HepG2 (cell line): ENCODE measurements around the gene HSD17B11. TPM values are rescaled to one million over a fixed set of nuclear protein-coding genes. Genes with fewer than 3 reads are reported as not detected.

Experiments used
- AKAP8 ChIP-seq: sonication (generic); formaldehyde crosslinking; IDR thresholded peaks from 2 replicates; pipeline ENCODE4 v1.5.1; 2020; ENCODE audit warnings: mild to moderate bottlenecking, missing genetic modification reagents
- HNRNPL ChIP-seq: fragments of 200-400 bp; formaldehyde crosslinking; IDR thresholded peaks from 2 replicates; pipeline ENCODE4 v1.6.1; 2017; ENCODE audit warnings: mild to moderate bottlenecking, low read depth, low read length
- MAF1 ChIP-seq: sonication (generic); formaldehyde crosslinking; IDR thresholded peaks from 2 replicates; pipeline ENCODE4 v1.5.0; 2020; ENCODE audit warnings: missing genetic modification reagents, borderline replicate concordance
- MBD4 ChIP-seq: IDR thresholded peaks from 2 replicates; pipeline ENCODE4 v1.6.1; 2012; ENCODE audit warnings: low read length, inconsistent platforms, borderline replicate concordance
- MED13 ChIP-seq: sonication (generic); formaldehyde crosslinking; IDR thresholded peaks from 2 replicates; pipeline ENCODE4 v1.5.0; 2020; ENCODE audit warnings: missing genetic modification reagents
- MIER2 ChIP-seq: IDR thresholded peaks from 2 replicates; pipeline ENCODE4 v1.6.1; 2016; ENCODE audit warnings: missing biosample characterization, missing genetic modification reagents
- NCOR1 ChIP-seq: fragments of 200-600 bp; sonication (generic); IDR thresholded peaks from 2 replicates; pipeline ENCODE4 v1.7.0; 2017; ENCODE audit warnings: antibody characterized with exemption, low read length, borderline replicate concordance
- NFYC ChIP-seq: IDR thresholded peaks from 2 replicates; pipeline ENCODE4 v1.6.1; 2016; ENCODE audit warnings: missing genetic modification reagents, missing compliant biosample characterization
- NR2F6 ChIP-seq, 2 experiments: IDR thresholded peaks; 2 replicates each; pipeline ENCODE4 v1.6.1; 2016; ENCODE audit warnings: antibody characterized with exemption in 1 of 2, mild to moderate bottlenecking in 1 of 2
- RBFOX2 ChIP-seq: fragments of 200-400 bp; formaldehyde crosslinking; IDR thresholded peaks from 2 replicates; pipeline ENCODE4 v1.6.1; 2017; ENCODE audit warnings: low read depth, mild to moderate bottlenecking, low read length
- SMARCC2 ChIP-seq: fragments of 450-650 bp; IDR thresholded peaks from 2 replicates; pipeline ENCODE4 v1.6.1; 2017; ENCODE audit warnings: antibody characterized with exemption, mild to moderate bottlenecking
- XRCC5 ChIP-seq: fragments of 200-400 bp; formaldehyde crosslinking; optimal IDR thresholded peaks from 2 replicates; pipeline ENCODE3; 2017; ENCODE audit warnings: mild to moderate bottlenecking, low read length
- ZBTB1 ChIP-seq: sonication (generic); formaldehyde crosslinking; IDR thresholded peaks from 2 replicates; pipeline ENCODE4 v1.4.0; 2020; ENCODE audit warnings: missing genetic modification reagents, borderline replicate concordance
- ZFP36L2 ChIP-seq: sonication (generic); formaldehyde crosslinking; IDR thresholded peaks from 2 replicates; pipeline ENCODE4 v1.4.0; 2020; ENCODE audit warnings: missing genetic modification reagents
- ZNF17 ChIP-seq: sonication (generic); formaldehyde crosslinking; IDR thresholded peaks from 2 replicates; pipeline ENCODE4 v1.5.0; 2020; ENCODE audit warnings: mild to moderate bottlenecking, missing genetic modification reagents
- ZNF256 ChIP-seq: sonication (generic); formaldehyde crosslinking; conservative IDR thresholded peaks from 2 replicates; pipeline ENCODE4 v1.4.0; 2020; ENCODE audit warnings: missing genetic modification reagents
- ZNF33B ChIP-seq: sonication (generic); formaldehyde crosslinking; IDR thresholded peaks from 2 replicates; pipeline ENCODE4 v1.5.1; 2020; ENCODE audit warnings: mild to moderate bottlenecking, missing genetic modification reagents
- polyA plus RNA-seq, 8 experiments: library from polyadenylated mRNA; depleted of rRNA in 3 of 8; stranded (reverse) in 7 of 8; unstranded in 1 of 8; fragments of >200 nt; fragmentation: Illumina TruSeq in 4 of 8; extraction: Trizol in 4 of 8; gene quantifications; 2 replicates each; pipeline versions ENCODE4 v1.2.1 to v1.2.3, GENCODE V29; 2011 to 2016; ENCODE audit warnings: low read depth in 4 of 8, missing spikeins in 1 of 8, mixed read lengths in 1 of 8; ENCODE audit not compliant: insufficient read depth in 1 of 8
- total RNA-seq, 5 experiments: library from RNA; depleted of rRNA; stranded (reverse); fragments of >200 nt; fragmentation: Illumina TruSeq; extraction: Trizol; gene quantifications; 2 replicates each; pipeline ENCODE4 v1.2.3, GENCODE V29; 2016; ENCODE audit warnings: low read depth in 1 of 5
- TF ChIP-seq, protein P1 (sequence below): sonication (generic); formaldehyde crosslinking; IDR thresholded peaks from 2 replicates; pipeline ENCODE4 v1.5.1; 2020; ENCODE audit warnings: missing genetic modification reagents, mild to moderate bottlenecking, borderline replicate concordance
- TF ChIP-seq, protein P2 (sequence below): sonication (generic); formaldehyde crosslinking; conservative IDR thresholded peaks from 2 replicates; pipeline ENCODE4 v1.8.0; 2022; ENCODE audit warnings: mild to moderate bottlenecking, moderate library complexity, missing genetic modification reagents
- TF ChIP-seq, protein P3 (sequence below): sonication (generic); formaldehyde crosslinking; IDR thresholded peaks from 2 replicates; pipeline ENCODE4 v1.5.0; 2020; ENCODE audit warnings: missing genetic modification reagents
- TF ChIP-seq, protein P4 (sequence below): sonication (generic); formaldehyde crosslinking; IDR thresholded peaks from 2 replicates; pipeline ENCODE4 v1.5.0; 2020; ENCODE audit warnings: mild to moderate bottlenecking, missing genetic modification reagents

The HSD17B11 gene
- total and polyA plus RNA-seq, 2 of the 13 experiments (the other 11 are each of a cell fraction or from before 2014, with no cell fraction given): 121 to 158 TPM

DNA sequence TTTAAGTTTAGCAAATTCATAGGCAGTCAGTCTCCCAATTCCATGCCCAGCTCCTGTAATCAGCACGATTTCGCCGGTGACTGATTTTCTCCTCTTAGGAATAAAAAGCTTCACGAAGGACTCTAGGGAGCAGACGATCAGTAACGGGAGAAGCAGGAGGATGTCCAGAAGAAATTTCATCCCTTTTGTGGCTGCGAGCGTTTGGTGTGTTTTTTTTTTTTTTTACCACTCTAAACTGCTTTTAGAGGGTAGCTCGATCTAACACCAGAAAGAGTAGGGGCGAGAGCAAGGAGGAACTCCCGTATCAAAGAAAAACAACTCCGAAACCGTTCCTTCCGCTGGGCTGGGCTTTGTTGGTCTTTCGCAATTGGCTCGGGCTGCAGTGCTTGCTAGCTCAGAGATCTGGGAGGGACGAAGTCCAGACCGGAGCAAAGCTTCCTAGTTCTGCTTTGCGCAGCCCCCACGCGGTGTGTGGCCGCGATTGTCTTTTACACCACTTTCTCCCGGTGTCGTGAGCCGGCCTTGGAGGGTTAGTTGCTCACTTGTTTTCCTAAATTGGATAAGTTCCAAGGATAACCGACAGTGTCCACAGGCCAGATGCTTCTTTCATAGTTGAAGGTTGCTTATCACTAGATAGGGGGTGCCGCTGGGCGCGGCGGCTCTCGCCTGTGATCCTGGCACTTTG, at the start of gene HSD17B11 (continued):
- TF ChIP-seq NCOR1 (peak; percentile 84; the same call in 1 of the 2 replicates), ZNF33B (no peak), XRCC5 (peak; percentile 97), AKAP8 (no peak), MED13 (0 out of 2 replicates have a peak, but pooled peaks have one; percentile 14), MBD4 (peak; percentile 71; the same call in 1 of the 2 replicates), MIER2 (peak; percentile 43; the same call in 1 of the 2 replicates), ZNF256 (no peak), SMARCC2 (no peak), HNRNPL (no peak), MAF1 (CRISPR knock-in tag) (no peak; the same call in 1 of the 2 replicates), ZNF17 (CRISPR knock-in tag) (no peak), ZFP36L2 (CRISPR knock-in tag) (no peak), ZBTB1 (no peak), NFYC (CRISPR knock-in tag) (no peak), RBFOX2 (peak; percentile 61), NR2F6 (IDR thresholded peaks at IDR 0.05) (peak; percentile 63), NR2F6 (CRISPR knock-in tag; IDR thresholded peaks at IDR 0.05) (peak; percentile 78)
- TF ChIP-seq, protein P1, sequence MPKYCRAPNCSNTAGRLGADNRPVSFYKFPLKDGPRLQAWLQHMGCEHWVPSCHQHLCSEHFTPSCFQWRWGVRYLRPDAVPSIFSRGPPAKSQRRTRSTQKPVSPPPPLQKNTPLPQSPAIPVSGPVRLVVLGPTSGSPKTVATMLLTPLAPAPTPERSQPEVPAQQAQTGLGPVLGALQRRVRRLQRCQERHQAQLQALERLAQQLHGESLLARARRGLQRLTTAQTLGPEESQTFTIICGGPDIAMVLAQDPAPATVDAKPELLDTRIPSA (CRISPR knock-in tag): no peak
- TF ChIP-seq, protein P2, sequence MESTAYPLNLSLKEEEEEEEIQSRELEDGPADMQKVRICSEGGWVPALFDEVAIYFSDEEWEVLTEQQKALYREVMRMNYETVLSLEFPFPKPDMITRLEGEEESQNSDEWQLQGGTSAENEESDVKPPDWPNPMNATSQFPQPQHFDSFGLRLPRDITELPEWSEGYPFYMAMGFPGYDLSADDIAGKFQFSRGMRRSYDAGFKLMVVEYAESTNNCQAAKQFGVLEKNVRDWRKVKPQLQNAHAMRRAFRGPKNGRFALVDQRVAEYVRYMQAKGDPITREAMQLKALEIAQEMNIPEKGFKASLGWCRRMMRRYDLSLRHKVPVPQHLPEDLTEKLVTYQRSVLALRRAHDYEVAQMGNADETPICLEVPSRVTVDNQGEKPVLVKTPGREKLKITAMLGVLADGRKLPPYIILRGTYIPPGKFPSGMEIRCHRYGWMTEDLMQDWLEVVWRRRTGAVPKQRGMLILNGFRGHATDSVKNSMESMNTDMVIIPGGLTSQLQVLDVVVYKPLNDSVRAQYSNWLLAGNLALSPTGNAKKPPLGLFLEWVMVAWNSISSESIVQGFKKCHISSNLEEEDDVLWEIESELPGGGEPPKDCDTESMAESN (CRISPR knock-in tag): peak; percentile 32
- TF ChIP-seq, protein P3, sequence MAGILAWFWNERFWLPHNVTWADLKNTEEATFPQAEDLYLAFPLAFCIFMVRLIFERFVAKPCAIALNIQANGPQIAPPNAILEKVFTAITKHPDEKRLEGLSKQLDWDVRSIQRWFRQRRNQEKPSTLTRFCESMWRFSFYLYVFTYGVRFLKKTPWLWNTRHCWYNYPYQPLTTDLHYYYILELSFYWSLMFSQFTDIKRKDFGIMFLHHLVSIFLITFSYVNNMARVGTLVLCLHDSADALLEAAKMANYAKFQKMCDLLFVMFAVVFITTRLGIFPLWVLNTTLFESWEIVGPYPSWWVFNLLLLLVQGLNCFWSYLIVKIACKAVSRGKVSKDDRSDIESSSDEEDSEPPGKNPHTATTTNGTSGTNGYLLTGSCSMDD (CRISPR knock-in tag): no peak
- TF ChIP-seq, protein P4, sequence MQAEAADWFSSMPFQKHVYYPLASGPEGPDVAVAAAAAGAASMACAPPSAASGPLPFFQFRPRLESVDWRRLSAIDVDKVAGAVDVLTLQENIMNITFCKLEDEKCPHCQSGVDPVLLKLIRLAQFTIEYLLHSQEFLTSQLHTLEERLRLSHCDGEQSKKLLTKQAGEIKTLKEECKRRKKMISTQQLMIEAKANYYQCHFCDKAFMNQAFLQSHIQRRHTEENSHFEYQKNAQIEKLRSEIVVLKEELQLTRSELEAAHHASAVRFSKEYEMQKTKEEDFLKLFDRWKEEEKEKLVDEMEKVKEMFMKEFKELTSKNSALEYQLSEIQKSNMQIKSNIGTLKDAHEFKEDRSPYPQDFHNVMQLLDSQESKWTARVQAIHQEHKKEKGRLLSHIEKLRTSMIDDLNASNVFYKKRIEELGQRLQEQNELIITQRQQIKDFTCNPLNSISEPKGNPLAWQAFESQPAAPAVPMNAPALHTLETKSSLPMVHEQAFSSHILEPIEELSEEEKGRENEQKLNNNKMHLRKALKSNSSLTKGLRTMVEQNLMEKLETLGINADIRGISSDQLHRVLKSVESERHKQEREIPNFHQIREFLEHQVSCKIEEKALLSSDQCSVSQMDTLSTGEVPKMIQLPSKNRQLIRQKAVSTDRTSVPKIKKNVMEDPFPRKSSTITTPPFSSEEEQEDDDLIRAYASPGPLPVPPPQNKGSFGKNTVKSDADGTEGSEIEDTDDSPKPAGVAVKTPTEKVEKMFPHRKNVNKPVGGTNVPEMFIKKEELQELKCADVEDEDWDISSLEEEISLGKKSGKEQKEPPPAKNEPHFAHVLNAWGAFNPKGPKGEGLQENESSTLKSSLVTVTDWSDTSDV: no peak
